H1 (cell line): ENCODE measurements around the gene SCGB3A1. TPM values are rescaled to one million over a fixed set of nuclear protein-coding genes. Genes with fewer than 3 reads are reported as not detected.

ENCODE experiments used
- CTCF ChIA-PET: fragments of 300-600 bp; sonication (Branson Sonifier 250); formaldehyde crosslinking; loops from one replicate; lab custom pipeline; 2021; ENCODE audit not compliant: partially characterized antibody; lab: Charles Lee
- POLR2A ChIA-PET: fragments of 300-600 bp; sonication (Branson Sonifier 250); formaldehyde crosslinking; loops from one replicate; lab custom pipeline; 2021; ENCODE audit warnings: inconsistent platforms; ENCODE audit not compliant: partially characterized antibody; lab: Charles Lee
- DNase-seq, 2 experiments: peaks; one replicate each; pipeline versions ENCODE4 v3.0.0 to v3.0.0-alpha.2; 2010 to 2022; ENCODE audit warnings: low spot score in 2 of 2, low read depth in 1 of 2, mixed read lengths in 1 of 2
- FAIRE-seq: peaks from 2 replicates; lab custom pipeline; 2011; peaks lifted over from hg19 to GRCh38; lab: Jason Lieb, UNC
- H2AFZ ChIP-seq: 2 replicates; pipeline ENCODE4 v1.8.1; 2012; ENCODE audit warnings: low read length, inconsistent platforms
- H2AK5ac ChIP-seq: 2 replicates; pipeline ENCODE4 v1.6.1; 2013; ENCODE audit warnings: low read depth, low read length
- H2BK120ac ChIP-seq: replicated peaks from 2 replicates; pipeline ENCODE3; 2013; ENCODE audit warnings: low read depth, low read length, inconsistent platforms
- H2BK12ac ChIP-seq: 2 replicates; pipeline ENCODE4 v1.6.1; 2013; ENCODE audit warnings: low read depth, low read length
- H2BK15ac ChIP-seq: 2 replicates; pipeline ENCODE4 v1.6.1; 2013; ENCODE audit warnings: low read length
- H2BK20ac ChIP-seq: 2 replicates; pipeline ENCODE4 v1.6.1; 2013; ENCODE audit warnings: low read length
- H2BK5ac ChIP-seq: 2 replicates; pipeline ENCODE4 v1.6.1; 2013; ENCODE audit warnings: low read depth, low read length
- H3K14ac ChIP-seq: 2 replicates; pipeline ENCODE4 v1.6.1; 2013; ENCODE audit warnings: inconsistent platforms; ENCODE audit not compliant: insufficient read length
- H3K18ac ChIP-seq: 2 replicates; pipeline ENCODE4 v1.6.1; 2013; ENCODE audit warnings: low read length; ENCODE audit errors: extremely low read depth
- H3K23ac ChIP-seq: 2 replicates; pipeline ENCODE4 v1.6.1; 2013; ENCODE audit warnings: inconsistent platforms; ENCODE audit not compliant: insufficient read length
- H3K23me2 ChIP-seq: 2 replicates; pipeline ENCODE4 v1.6.1; 2013; ENCODE audit warnings: low read depth, low read length
- H3K27ac ChIP-seq: 2 replicates; pipeline ENCODE4 v1.6.1; 2011; ENCODE audit warnings: low read depth, low read length, inconsistent platforms
- H3K27me3 ChIP-seq, 4 experiments: replicated peaks in 1 of 4; 1 replicate in 1 of 4; 2 replicates in 3 of 4; pipeline versions ENCODE4 v1.6.1 to v1.8.1; 2011 to 2013; ENCODE audit warnings: low read length in 3 of 4, mild to moderate bottlenecking in 3 of 4, inconsistent platforms in 2 of 4, mixed read lengths in 2 of 4, moderate library complexity in 1 of 4; ENCODE audit not compliant: control insufficient read depth in 3 of 4, insufficient read depth in 3 of 4; ENCODE audit errors: extremely low read depth in 1 of 4
- H3K36me3 ChIP-seq, 4 experiments: 2 replicates each; pipeline versions ENCODE4 v1.6.1 to v1.8.1; 2011 to 2013; ENCODE audit warnings: mild to moderate bottlenecking in 4 of 4, low read length in 3 of 4, moderate library complexity in 2 of 4, control low read depth in 1 of 4, inconsistent platforms in 1 of 4; ENCODE audit not compliant: insufficient read depth in 4 of 4, control insufficient read depth in 2 of 4
- H3K4ac ChIP-seq: replicated peaks from 2 replicates; pipeline ENCODE3; 2013; ENCODE audit warnings: low read length, low read depth, mixed read lengths, inconsistent platforms; ENCODE audit not compliant: insufficient read length
- H3K4me1 ChIP-seq, 4 experiments: replicated peaks in 1 of 4; 1 replicate in 1 of 4; 2 replicates in 3 of 4; pipeline versions ENCODE4 v1.6.1 to v1.8.1; 2011 to 2013; ENCODE audit warnings: low read length in 3 of 4, inconsistent platforms in 2 of 4, mixed read lengths in 1 of 4; ENCODE audit not compliant: insufficient read depth in 4 of 4, control insufficient read depth in 3 of 4
- H3K4me2 ChIP-seq, 2 experiments: 2 replicates each; pipeline versions ENCODE4 v1.6.1 to v1.8.1; 2011 to 2013; ENCODE audit warnings: low read depth in 2 of 2, low read length in 2 of 2, control low read depth in 1 of 2, inconsistent platforms in 1 of 2, mild to moderate bottlenecking in 1 of 2; ENCODE audit not compliant: insufficient read depth in 1 of 2
- H3K4me3 ChIP-seq, 4 experiments: fragments of 200-600, 300-600 bp in 1 of 4; sonication (generic), shearing (Covaris generic), sonication (Bioruptor Twin) in 1 of 4; 2 replicates each; pipeline versions ENCODE4 v1.5.1 to v1.8.1; 2011 to 2016; ENCODE audit warnings: low read length in 4 of 4, low read depth in 3 of 4, control low read depth in 2 of 4, inconsistent platforms in 2 of 4, mild to moderate bottlenecking in 2 of 4, mixed read lengths in 1 of 4, moderate library complexity in 1 of 4; ENCODE audit not compliant: insufficient read depth in 2 of 4; ENCODE audit errors: extremely low read depth in 1 of 4
- H3K56ac ChIP-seq: replicated peaks from 2 replicates; pipeline ENCODE3; 2013; ENCODE audit warnings: low read depth, mild to moderate bottlenecking, mixed read lengths, low read length, inconsistent platforms; ENCODE audit not compliant: insufficient read length
- H3K79me1 ChIP-seq: 2 replicates; pipeline ENCODE4 v1.6.1; 2013; ENCODE audit warnings: low read depth, low read length, control low read depth
- H3K79me2 ChIP-seq, 2 experiments: 2 replicates each; pipeline versions ENCODE4 v1.6.1 to v1.8.1; 2012 to 2013; ENCODE audit warnings: low read length in 2 of 2, mild to moderate bottlenecking in 2 of 2, inconsistent platforms in 1 of 2; ENCODE audit not compliant: insufficient read depth in 2 of 2, control insufficient read depth in 1 of 2
- H3K9ac ChIP-seq, 4 experiments: replicated peaks in 1 of 4; 1 replicate in 1 of 4; 2 replicates in 3 of 4; pipeline versions ENCODE4 v1.6.1 to v1.8.1; 2011 to 2013; ENCODE audit warnings: low read depth in 3 of 4, low read length in 3 of 4, control low read depth in 2 of 4, mild to moderate bottlenecking in 2 of 4, moderate library complexity in 2 of 4, inconsistent platforms in 1 of 4; ENCODE audit errors: extremely low read depth in 1 of 4
- H3K9me3 ChIP-seq, 2 experiments: 2 replicates each; pipeline versions ENCODE4 v1.6.1 to v1.8.1; 2012 to 2013; ENCODE audit warnings: mild to moderate bottlenecking in 2 of 2, moderate library complexity in 2 of 2, control low read depth in 1 of 2, inconsistent platforms in 1 of 2, low read depth in 1 of 2, low read length in 1 of 2, mixed read lengths in 1 of 2; ENCODE audit not compliant: insufficient read depth in 2 of 2
- H4K20me1 ChIP-seq, 2 experiments: replicated peaks in 1 of 2; 2 replicates each; pipeline versions ENCODE3 to v1.8.1; 2011 to 2013; ENCODE audit warnings: inconsistent platforms in 2 of 2, low read length in 2 of 2, mild to moderate bottlenecking in 1 of 2; ENCODE audit not compliant: insufficient read depth in 2 of 2, control insufficient read depth in 1 of 2
- H4K5ac ChIP-seq: 2 replicates; pipeline ENCODE4 v1.6.1; 2013; ENCODE audit warnings: low read length, low read depth, mixed read lengths, inconsistent platforms; ENCODE audit not compliant: insufficient read length
- H4K8ac ChIP-seq: 2 replicates; pipeline ENCODE4 v1.8.0; 2013; ENCODE audit warnings: mild to moderate bottlenecking, moderate library complexity, low read length, inconsistent platforms; ENCODE audit not compliant: insufficient read depth; ENCODE audit errors: extremely low read depth
- H4K91ac ChIP-seq: replicated peaks from 2 replicates; pipeline ENCODE3; 2013; ENCODE audit warnings: low read length, mixed read lengths, inconsistent platforms; ENCODE audit not compliant: insufficient read length
- CBX5 ChIP-seq: fragments of 300-800, 300-1000 bp; sonication (generic); IDR thresholded peaks from 2 replicates; pipeline ENCODE4 v1.7.1; 2016; ENCODE audit warnings: antibody characterized with exemption, low read length, low read depth
- CTBP2 ChIP-seq: IDR thresholded peaks from 2 replicates; pipeline ENCODE4 v1.7.0; 2011; ENCODE audit warnings: borderline replicate concordance, mild to moderate bottlenecking, moderate library complexity, mixed read lengths, low read length; ENCODE audit not compliant: insufficient read depth, insufficient read length
- KDM4A ChIP-seq: IDR thresholded peaks from one replicate; pipeline ENCODE4 v1.7.1; 2012; ENCODE audit warnings: low read depth, mild to moderate bottlenecking, moderate library complexity, low read length, inconsistent platforms; ENCODE audit not compliant: severe bottlenecking
- MAX ChIP-seq: IDR thresholded peaks from 2 replicates; pipeline ENCODE4 v1.6.1; 2012; ENCODE audit warnings: inconsistent platforms
- RFX5 ChIP-seq: IDR thresholded peaks from 2 replicates; pipeline ENCODE4 v1.6.1; 2011; ENCODE audit warnings: low read depth, low read length, improper control_type of control experiment, borderline replicate concordance
- SIX5 ChIP-seq: IDR thresholded peaks from 2 replicates; pipeline ENCODE4 v1.6.1; 2011; ENCODE audit warnings: mild to moderate bottlenecking, low read depth, low read length
- SP4 ChIP-seq: IDR thresholded peaks from 2 replicates; pipeline ENCODE4 v1.6.1; 2012; ENCODE audit warnings: low read length, inconsistent platforms
- WGBS, 2 experiments: shearing (Covaris generic) in 1 of 2; methylation state at CpG; one replicate each; pipeline versions ENCODE4 v1.1.6 to v1.1.7; 2013 to 2015; ENCODE audit warnings: low lambda C conversion rate in 2 of 2, mixed read lengths in 2 of 2, inconsistent platforms in 1 of 2, low coverage in 1 of 2, missing lambda C conversion rate in 1 of 2; ENCODE audit not compliant: insufficient replicate concordance in 2 of 2, insufficient coverage in 1 of 2, insufficient read length in 1 of 2; ENCODE audit errors: extremely low coverage in 1 of 2, missing lambda C conversion rate in 1 of 2; 5-methylcytosine and 5-hydroxymethylcytosine counted together
- polyA plus RNA-seq, 7 experiments: library from polyadenylated mRNA; depleted of rRNA in 3 of 7; stranded (reverse) in 5 of 7; unstranded in 2 of 7; fragments of >200 nt in 5 of 7; fragments of 200-250 nt in 2 of 7; gene quantifications; 1 replicate in 5 of 7; 2 replicates in 1 of 7; 4 replicates in 1 of 7; pipeline versions ENCODE4 v1.2.1 to v1.2.3, GENCODE V29; 2011 to 2013; ENCODE audit warnings: missing spikeins in 2 of 7, mixed read lengths in 2 of 7
- total RNA-seq: library from RNA; stranded (reverse); fragmentation: NEBNext Ultra II Directional; extraction: Animal tissue kit (Norgen Biotek cat#: 25700); gene quantifications from 2 replicates; pipeline ENCODE4 v1.2.1, GENCODE V29; 2021
- TF ChIP-seq, protein P1 (sequence below): IDR thresholded peaks from 2 replicates; pipeline ENCODE4 v1.6.1; 2011; ENCODE audit warnings: low read length, improper control_type of control experiment

Gene SCGB3A1
- total and polyA plus RNA-seq, 2 of the 8 experiments (the other 6 are each of a cell fraction or from before 2014, with no cell fraction given): 0.20 TPM; not detected in 1

DNA sequence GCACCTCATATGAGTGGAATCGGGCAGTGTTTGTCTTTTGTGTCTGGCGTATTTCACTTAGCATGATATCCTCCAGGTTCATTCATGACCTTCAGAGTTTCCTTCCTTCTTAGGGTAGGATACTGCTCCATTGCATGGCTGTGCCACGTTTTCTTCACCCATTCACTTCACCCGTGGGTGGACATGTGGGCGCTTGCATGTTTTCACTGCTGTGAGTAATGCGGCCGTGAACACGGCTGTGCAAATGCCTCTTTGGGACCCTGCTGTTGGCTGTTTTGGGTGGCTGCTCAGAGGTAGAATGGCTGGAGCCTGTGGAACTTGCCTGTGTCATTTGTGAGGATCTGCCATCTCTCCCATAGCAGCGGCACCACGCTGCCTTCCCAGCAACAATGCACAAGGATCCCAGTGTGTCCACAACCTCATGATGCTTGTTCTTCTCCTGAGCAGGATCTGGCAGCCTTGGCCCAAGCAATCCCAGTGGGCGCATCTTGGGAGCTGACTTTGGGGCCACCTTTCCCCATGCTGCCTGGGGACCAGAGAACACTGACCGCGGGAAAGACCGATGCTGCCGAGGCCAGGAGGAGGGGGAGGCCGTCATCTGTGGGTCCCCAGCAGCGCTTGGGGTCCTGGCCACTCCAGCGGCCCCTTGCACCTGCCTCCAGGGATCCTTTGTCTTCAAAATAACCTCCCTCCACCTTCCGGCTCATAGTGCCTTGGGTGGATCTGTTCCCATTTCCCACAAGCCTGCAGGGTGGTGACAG, 2.3 kb upstream of the SCGB3A1 start:
- H3K9ac ChIP-seq: no peak overlapping the region
- H3K4me3 ChIP-seq: no peak overlapping the region
- no peak overlapping the region for H2BK12ac ChIP-seq
- no peaks in the 10 kb centered on the region for H3K79me1 ChIP-seq
- H3K27me3 ChIP-seq: peaks cover 22 to 47% (median 38%) of the 10 kb centered on the region in 4 experiments
- TF ChIP-seq SP4 (no peak), RFX5 (no peak), SIX5 (no peak), CBX5 (no peak), KDM4A (no peak), CTBP2 (no peak), MAX (no peak)
- TF ChIP-seq, protein P1, sequence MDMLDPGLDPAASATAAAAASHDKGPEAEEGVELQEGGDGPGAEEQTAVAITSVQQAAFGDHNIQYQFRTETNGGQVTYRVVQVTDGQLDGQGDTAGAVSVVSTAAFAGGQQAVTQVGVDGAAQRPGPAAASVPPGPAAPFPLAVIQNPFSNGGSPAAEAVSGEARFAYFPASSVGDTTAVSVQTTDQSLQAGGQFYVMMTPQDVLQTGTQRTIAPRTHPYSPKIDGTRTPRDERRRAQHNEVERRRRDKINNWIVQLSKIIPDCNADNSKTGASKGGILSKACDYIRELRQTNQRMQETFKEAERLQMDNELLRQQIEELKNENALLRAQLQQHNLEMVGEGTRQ: no peak
- no peak overlapping the region for H3K27ac ChIP-seq
- no peak overlapping the region for H2BK120ac ChIP-seq
- H2BK20ac ChIP-seq: no peak overlapping the region
- ChIA-PET CTCF (interaction anchor here (1.0 kb wide), 1 partner anchor 13 kb away, joined by 3 read pairs; no protein-coding TSS in a partner anchor), POLR2A (no interaction called here)
- no peak overlapping the region for H4K8ac ChIP-seq
- no peak overlapping the region for H2BK5ac ChIP-seq
- no peak overlapping the region for H2AK5ac ChIP-seq
- H3K4me1 ChIP-seq: peaks cover 0 to 9% (median 3%) of the 10 kb centered on the region in 4 experiments; a peak in 5 of 7 replicates
- 88% methylated on average over 18 of the region's 19 CpGs; no CpG with 5 or more reads in 1 of the 2 experiments for WGBS, 2 experiments
- H3K14ac ChIP-seq: no peak overlapping the region
- no peak overlapping the region for H3K4me2 ChIP-seq
- peaks cover 0 to 2% of the 10 kb centered on the region in 2 experiments for H4K20me1 ChIP-seq
- FAIRE-seq: no peak
- no peak overlapping the region for H3K18ac ChIP-seq
- H2BK15ac ChIP-seq: no peak overlapping the region
- H4K91ac ChIP-seq: no peak overlapping the region
- no peak overlapping the region for H3K4ac ChIP-seq
- H3K9me3 ChIP-seq: no peaks in the 10 kb centered on the region
- H2AFZ ChIP-seq: no peak overlapping the region
- no peak for DNase-seq
- H4K5ac ChIP-seq: no peak overlapping the region
- no peak overlapping the region for H3K56ac ChIP-seq
- no peaks in the 10 kb centered on the region for H3K79me2 ChIP-seq
- no peak overlapping the region for H3K23ac ChIP-seq
- H3K23me2 ChIP-seq: peaks cover 20% of the 10 kb centered on the region; the same call in 1 of the 2 replicates
- no peaks in the 10 kb centered on the region; a peak in 1 of 8 replicates for H3K36me3 ChIP-seq
